UCSD-AML1 (cell line): ENCODE measurements around the gene ICAM1.

Experiments used
- DNase-seq: peaks from one replicate; lab custom pipeline; 2025; ENCODE audit not compliant: unreplicated experiment; lab: John Stamatoyannopoulos, UW

Gene ICAM1

GRCh38 chr19:10321417-10321797 lies 50.5 kb downstream of the ICAM1 start:
- DNase-seq: no peak

GRCh38 chr19:10321874-10322835 lies 51.2 kb downstream of the ICAM1 start:
- no peak for DNase-seq

GRCh38 chr19:10325732-10326131 lies 54.8 kb downstream of the ICAM1 start:
- DNase-seq: no peak

GRCh38 chr19:10327793-10328192 lies 56.9 kb downstream of the ICAM1 start:
- no peak for DNase-seq

- DNase-seq: no peak
These were observed 57.9 kb downstream of the ICAM1 start for GRCh38 chr19:10328558-10329429.

GRCh38 chr19:10329555-10329954 lies 58.6 kb downstream of the ICAM1 start:
- no peak for DNase-seq

GRCh38 chr19:10332158-10332964 lies 61.4 kb downstream of the ICAM1 start:
- no peak for DNase-seq

- peak; percentile 97 for DNase-seq
These were observed 62.2 kb downstream of the ICAM1 start, which contains the start of gene RAVER1 for GRCh38 chr19:10332965-10333757. Gene RAVER1, minus strand, starts transcription at chr19:10333529. Its CDS starts 22 bp downstream, at chr19:10333507.

GRCh38 chr19:10333758-10334587 lies 63.1 kb downstream of the ICAM1 start:
- no peak for DNase-seq

- peak; percentile 15 for DNase-seq
These were observed 63.9 kb downstream of the ICAM1 start for GRCh38 chr19:10334588-10335351.

- no peak for DNase-seq
These were observed 64.5 kb downstream of the ICAM1 start for GRCh38 chr19:10335352-10335985.
